OCI-LY7 (cell line): ENCODE data around the gene CHST9.

Experiments
- EZH2phosphoT487 ChIP-seq: fragments of 200-600 bp; sonication (generic); IDR thresholded peaks from 2 replicates; pipeline ENCODE4 v1.6.1; 2018; ENCODE audit warnings: low read depth, borderline replicate concordance, mild to moderate bottlenecking, mixed run types, antibody characterized with exemption, low read length, moderate library complexity, mixed read lengths
- TF ChIP-seq, protein P1 (sequence below): fragments of 200-600 bp; sonication (generic); conservative IDR thresholded peaks from 2 replicates; pipeline ENCODE4 v1.5.1; 2014; ENCODE audit warnings: mild to moderate bottlenecking, antibody characterized with exemption, low read length, moderate library complexity, mixed read lengths

GRCh38 chr18:27054926-27055325 lies 130.2 kb downstream of the CHST9 start:
- TF ChIP-seq, protein P1, sequence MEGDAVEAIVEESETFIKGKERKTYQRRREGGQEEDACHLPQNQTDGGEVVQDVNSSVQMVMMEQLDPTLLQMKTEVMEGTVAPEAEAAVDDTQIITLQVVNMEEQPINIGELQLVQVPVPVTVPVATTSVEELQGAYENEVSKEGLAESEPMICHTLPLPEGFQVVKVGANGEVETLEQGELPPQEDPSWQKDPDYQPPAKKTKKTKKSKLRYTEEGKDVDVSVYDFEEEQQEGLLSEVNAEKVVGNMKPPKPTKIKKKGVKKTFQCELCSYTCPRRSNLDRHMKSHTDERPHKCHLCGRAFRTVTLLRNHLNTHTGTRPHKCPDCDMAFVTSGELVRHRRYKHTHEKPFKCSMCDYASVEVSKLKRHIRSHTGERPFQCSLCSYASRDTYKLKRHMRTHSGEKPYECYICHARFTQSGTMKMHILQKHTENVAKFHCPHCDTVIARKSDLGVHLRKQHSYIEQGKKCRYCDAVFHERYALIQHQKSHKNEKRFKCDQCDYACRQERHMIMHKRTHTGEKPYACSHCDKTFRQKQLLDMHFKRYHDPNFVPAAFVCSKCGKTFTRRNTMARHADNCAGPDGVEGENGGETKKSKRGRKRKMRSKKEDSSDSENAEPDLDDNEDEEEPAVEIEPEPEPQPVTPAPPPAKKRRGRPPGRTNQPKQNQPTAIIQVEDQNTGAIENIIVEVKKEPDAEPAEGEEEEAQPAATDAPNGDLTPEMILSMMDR, result no peak
- no peak for TF ChIP-seq EZH2phosphoT487
